Dedifferentiated amniotic fluid mesenchymal stem cell (primary cell): ENCODE results near the gene CTSE.

Experiments
- DNase-seq: peaks from one replicate; pipeline ENCODE4 v3.0.0-alpha.2; 2016; ENCODE audit errors: extremely low spot score

CTSE gene

DNA sequence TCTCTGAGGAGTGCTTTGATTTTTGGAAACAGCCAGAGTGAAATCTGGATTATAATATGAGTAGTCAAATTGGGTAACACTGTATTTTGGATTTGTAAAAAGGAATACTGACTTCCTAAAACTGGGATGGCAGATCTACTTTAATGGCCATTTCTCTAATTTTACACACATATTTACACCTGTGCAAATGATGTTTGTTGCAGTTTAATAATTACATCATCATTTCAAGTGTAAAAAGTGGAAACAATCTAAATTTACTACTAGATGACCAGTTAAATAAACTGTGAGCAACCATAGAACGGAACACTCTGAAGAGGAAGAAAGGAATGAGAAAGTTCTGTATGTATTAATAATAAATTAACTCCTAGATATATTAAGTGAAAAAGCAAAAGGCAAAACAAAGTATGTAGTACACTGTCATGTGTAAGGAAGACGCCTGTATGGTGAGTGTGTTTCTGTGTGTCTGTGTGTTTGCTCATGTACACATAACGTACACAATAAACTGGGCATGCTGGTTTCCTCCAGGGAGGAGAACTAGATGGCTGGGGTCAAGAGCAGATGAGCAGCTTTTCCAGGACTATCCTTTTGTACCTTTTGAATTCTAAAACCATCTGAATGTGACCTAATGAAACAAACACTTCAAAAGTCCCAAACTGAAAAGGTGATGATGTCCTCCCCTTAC, 26.4 kb upstream of the CTSE start:
- no peak for DNase-seq

DNA sequence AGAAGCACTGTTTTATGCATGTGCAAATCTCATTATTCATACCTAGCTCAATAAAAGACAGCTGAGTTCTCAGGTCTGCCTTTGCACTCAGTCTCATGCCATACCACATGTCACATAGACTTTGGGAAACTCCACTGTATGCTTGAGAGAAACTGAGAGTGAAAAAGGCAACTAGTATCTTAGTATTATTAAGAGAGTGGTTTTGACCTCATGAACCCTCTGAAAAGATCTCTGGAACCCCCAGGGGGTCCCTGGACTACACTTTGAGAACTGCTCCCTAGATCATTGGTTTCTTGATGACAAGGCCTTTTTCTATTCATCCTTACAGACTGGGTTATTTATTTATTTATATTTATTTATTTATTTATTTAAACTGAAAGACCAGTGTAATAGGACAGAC, 25.6 kb upstream of the CTSE start:
- no peak for DNase-seq

DNA sequence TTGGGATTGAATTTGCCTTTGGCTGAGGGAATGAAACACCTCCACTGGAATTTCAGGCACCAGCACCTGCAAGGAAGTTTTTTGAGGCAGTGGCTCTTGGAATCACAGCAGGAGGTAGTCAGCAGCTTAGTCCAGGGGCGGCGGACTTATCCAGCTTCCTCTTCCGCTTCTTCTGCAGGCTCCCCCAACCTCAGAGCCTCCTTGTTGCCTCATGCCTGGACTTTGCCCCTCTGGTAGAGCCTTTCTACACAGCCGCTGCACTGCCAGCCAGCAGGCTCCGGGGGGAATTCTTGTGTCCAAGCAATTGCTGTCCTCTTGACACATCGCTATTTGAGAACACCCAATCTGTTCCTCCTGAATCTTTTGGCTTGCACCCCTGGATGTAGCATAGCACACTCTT, 24.9 kb upstream of the CTSE start:
- DNase-seq: no peak

DNA sequence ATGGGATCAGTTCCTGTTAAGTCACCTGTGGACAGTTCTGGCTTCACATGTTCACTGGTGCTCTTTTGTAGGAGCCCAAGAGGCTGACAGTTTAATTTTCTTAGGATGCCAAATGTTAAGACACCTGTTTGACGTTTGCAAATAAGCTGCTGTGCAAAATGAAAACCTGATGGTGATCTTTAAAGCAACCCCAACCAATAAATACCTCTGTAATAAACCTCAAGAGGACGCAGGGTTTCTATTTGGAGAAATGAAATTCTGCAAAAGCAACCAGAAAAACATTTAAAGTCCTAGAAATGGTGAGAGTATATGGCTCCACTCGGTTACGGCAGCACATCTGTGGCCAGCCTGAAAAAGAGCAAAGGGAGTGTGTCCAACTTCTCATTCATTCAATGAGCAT, 23.6 kb upstream of the CTSE start:
- no peak for DNase-seq

DNA sequence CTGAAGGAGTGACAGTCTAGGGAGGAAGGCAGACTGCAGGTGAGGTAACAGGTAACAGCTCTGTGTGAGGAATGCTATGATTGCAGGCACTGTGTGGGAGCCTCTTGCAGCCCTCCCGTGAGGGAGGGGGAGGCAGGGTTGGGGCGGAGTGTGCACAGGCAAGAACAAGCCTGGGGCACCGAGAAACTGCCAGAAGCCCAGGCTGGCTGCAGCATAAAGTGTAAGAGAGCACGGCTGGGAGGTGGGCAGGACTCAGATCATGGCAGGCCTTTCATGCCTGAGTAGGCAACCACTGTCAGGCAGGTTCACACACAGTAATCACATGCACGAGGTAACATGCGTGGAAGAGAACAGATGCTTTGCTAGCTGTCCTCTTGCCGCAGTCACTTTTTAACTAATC, 17.9 kb upstream of the CTSE start:
- DNase-seq: no peak

DNA sequence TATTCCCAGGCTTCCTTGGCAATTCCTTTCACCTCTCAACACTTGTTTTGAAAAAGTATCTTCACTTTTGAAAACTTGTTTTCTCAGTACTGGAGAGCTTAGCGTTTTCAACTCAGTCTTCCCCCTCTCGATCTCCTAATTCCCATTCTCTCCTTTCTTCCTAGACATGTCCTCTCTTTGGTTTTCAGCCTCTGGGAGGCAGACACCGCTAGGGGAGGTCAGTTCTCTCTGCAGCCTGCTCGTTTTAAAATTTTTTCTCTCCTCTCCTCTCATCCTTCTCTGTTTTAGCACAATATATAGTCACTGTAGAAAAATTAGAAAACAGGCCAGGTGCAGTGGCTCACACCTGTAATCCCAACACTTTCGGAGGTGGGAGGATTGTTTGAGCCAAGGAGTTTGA, 16.6 kb upstream of the CTSE start:
- no peak for DNase-seq

DNA sequence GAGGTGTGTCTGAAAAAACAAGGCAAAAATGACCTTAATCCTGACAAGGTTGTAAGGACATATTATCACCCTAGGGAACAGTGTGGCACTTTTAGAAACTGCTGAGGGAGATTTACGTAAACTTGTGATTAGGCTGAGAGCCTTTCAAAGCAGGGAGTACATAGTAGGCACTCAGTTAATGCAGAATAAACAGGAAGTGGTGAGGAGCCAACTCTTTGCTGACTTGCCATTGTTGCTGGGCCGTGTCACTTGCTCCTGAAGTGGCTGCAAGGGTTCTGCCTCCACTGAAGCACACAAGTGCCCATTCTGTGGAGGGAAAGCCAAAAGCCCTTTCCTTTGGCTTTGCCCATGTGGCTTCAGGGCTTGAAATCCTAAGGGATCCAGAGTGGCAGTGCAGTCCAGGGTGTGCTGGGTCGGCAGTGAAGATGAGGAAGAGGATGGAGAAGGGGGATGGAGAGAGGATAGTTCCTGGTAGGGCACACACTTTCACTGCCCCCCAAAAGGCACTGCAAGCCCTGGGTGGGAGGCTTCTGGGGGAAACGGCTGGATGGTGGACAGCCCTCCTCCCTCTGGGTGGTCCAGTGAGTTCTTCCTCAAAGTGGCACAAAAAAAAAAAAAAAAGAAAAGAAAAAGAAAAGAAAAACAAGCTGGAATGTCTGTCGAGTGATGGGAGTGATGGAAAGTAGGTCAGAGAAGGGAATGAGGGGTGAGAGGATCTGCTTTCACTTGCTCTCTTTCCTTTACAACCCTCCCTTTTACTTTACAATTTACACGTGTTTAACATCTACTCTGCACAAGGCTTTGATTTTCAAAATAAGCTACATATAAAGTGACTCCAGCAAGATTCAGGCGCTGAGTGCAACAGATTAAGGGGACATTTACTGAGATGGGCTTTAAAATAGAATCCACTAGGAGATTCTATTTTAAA, 15.6 kb upstream of the CTSE start:
- no peak for DNase-seq

DNA sequence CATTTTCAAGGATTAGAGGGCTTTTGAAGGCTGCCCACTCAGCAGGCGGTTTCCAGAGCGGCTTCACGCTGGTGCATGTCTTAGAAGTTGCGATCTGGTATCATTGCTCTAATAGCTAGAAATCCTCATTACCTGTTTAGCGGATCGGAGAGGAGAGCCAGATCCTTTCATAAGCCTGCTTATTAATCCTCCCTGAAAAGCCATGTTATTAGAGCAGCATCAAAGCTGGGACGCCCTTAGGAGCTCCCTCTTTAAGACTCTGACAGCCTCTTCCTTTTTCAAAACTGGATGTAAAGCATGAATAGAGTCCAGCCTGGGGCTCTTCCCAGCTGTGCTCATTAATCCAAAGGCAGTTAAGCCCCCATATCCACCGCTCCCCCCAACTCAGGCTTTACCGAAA, 13.9 kb upstream of the CTSE start:
- DNase-seq: no peak

DNA sequence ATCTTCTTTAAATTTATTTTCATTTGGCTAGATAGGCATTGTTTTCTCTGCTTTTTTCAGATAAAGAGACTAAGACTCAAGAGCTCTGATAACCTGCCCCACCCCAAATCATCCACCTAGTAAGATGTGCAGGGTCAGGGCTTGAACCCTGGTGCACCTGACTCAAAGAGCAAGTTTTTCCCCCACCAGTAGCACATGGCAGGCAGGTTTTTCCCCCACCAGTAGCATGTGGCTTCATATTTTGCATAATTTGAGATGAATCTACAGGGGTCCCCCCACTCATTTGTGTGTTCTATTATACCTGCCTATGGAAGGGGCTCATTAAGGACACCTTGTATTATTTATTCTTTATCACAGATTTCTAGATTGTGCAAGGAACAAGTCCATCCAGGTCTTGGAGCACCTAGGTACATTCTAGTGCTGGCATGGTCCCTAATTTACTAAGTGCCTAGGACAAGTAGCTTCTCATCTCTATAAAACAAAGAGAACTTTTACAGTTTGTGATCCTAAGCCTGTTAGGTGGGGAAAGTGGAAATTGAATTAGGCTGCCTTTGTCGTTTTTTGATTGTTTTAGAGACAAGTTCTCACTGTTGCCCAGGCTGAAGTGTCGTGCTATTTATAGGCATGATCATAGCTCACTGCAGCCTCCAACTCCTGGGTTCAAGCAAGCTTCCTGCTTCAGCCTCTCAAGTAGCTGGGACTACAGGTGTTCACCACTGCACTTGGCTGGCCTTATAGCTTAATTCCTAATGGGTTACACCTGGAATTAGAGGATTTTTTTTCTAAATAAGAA, 13.2 kb upstream of the CTSE start:
- DNase-seq: no peak

DNA sequence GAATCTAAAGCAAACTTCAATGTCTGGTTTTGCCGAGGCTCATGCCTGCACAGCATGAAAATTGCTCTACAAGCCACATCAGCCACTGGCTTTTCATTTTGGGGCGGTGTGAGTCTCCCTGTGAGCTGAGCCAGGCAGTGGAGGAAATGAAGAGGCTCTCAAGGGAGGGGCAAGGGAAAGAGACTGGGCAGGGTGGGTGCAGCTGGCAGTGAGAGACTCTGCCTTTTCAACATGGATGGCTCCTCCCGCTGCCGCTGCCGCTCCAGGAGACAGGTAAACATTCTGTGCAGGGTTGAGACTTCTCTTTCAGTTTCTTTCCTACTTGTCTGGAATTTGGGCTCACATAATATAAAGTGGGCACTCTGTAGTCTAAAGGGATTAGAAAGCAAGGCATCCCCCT, 11.3 kb upstream of the CTSE start:
- no peak for DNase-seq

DNA sequence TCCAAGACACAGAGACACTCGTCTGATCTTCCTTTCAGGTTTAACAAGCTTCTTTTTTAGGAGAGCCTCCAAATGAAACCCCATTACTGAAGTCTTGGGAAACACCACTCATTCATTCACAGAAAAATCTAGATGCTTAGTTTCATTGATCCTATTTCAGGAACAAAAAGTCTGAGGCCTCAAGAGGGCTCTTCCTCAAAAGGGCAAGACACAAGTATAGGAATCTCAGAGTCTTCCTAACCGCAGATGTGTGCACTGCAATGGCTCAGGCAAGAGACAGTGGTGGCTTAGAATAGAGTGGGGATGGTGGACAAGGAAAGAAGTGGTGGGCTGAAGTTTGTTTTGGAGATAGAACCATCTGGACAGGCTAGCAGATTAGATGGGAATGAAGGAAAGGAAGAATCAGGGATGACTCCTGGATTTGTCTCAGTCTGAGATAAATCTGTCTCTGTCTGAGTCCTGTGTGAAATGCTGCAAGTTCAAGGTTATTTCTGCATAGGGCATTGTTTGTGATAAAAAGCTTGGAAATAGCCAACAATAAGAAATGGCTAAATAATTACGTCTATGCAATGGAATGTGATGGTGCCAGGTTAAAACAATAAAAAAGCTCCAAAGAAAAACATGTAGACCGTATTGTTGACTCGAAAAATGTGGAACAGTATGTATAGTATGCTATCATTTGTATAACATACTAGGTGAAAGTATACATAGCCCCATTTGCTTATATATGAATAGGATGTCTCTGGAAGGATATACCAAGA, 8.9 kb upstream of the CTSE start:
- no peak for DNase-seq

DNA sequence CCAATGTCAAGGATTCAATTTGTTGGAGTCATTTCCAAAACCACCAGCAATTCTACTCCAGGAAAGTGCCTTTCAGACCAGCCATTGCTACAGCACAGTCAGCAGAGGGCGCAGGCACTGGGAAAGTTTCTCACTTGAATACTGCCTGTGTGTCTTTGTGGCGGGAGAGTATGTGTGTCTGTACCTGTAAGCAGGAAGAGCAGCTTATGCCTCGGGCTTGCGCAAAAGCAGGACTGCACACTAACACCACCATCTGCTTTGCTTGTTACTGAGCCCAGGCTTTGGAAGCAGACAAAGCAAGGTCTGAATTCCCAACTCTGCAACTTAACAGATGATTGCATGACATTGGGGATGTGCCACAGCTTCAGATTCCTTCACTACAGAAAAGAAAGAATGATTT, 7.0 kb upstream of the CTSE start:
- peak; percentile 52 for DNase-seq

DNA sequence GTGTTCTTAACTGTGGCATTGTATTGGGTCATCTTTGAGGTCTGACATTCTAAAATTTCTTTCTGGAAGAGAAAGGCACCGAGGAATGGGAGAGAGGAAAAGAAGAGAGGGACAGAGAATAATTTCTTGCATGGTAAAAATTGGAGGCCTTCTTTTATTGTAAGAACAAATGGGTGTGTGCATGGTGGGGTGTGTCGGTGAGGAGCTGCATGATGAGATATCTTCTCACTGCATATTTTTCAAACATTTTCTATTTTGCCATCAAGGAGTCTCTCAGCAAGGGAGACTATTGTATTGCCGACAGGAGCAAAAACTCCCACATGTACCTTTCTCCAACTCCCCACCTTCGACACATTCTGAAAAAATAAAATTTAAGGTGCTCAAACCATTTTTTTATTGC, 6.5 kb upstream of the CTSE start:
- DNase-seq: no peak

DNA sequence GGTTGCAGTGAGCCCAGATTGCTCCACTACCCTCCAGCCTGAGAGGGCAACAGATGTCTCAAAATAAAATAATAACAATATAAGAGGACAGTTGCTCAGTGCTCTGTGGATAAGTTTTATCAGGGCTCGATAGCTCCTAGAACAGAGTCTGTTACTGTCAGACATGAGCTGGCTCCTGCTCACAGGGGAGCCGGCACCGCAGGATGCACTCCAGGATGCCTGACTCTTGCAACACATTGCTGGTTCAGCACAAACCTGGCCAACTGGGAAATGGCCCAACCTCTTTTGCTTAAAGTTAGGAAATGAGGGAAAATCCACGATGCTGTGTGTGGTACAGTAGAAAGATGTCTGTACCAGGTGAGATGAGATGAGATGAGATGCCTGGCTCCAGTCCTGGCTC, 5.8 kb upstream of the CTSE start:
- no peak for DNase-seq

DNA sequence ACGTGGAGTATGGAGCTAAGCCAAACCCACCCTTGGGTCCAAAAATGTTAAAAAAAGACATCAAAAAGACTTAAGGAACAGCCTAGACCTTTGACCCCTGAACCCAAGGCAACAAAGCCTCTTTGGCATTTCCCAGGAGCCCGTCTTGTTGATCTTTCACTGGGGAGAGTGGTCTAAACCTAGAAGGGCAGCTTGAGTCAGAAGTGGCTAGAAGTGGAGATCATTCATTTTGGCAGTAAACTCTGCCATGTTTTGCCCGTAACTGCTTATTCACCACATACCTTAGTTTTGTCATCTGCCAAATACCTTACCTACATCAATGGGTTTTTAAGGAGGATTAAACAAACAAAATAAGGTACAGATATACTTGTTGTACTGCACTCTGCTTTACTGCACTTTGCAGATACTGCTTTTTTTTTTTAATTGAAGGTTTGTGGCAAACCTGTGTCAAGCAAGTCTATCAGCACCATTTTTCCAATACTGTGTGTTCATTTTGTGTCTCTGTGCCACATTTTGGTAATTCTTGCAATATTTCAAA, 1.7 kb upstream of the CTSE start:
- DNase-seq: no peak

DNA sequence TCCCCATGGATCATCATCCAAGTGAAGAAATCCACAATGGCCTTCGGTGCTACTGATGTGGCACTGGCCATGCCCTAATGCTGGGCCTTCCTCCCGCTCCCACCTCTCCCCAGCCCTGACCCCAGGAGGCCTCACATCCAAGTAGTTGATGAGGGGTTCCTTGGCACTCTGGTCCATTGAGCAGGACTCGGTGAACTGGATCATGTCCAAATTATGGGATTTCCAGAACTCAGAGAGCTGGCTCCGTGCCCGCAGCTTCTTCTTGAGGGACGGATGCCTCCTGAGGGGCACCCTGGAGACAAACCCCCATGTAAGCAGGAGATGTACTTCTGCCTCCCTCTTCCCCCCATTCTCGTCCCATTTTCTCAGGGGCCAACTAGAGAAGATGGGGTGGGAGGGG, 929 bp downstream of the CTSE start:
- no peak for DNase-seq

DNA sequence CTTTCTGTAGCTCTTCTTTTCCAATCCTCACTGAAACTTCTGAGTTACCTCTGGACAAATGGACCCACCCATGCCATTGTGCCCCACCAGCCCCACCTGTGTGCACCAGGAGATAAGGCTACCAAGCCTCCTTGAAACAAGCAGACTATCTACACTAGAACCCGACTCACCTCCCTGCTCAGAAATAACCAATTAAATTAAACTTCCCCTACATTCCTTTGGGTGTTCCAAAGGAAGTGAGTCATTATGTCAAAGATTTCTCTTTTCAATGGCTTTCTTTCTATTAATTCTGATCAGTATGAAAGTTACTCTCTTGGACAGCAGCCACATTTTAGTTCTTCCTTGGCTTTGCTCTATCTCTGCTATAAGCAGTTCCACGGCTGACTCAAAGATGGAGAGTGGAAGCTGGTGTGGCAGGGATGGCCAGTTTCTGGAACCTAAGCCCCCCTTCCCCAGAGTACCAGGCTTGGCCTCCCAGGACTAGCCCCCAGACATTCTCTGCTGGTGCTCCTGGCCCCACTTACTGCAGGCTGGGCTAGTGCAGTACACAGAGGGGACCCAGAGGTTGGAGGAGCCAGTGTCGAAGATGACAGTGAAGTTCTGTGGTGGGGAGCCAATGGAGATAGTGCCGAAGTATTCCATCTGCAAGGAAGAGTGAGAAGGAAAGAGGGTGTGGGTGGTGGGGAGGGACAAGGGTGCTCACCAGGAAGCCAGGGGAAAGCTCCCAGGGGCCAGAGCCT, 1.9 kb downstream of the CTSE start:
- no peak for DNase-seq

DNA sequence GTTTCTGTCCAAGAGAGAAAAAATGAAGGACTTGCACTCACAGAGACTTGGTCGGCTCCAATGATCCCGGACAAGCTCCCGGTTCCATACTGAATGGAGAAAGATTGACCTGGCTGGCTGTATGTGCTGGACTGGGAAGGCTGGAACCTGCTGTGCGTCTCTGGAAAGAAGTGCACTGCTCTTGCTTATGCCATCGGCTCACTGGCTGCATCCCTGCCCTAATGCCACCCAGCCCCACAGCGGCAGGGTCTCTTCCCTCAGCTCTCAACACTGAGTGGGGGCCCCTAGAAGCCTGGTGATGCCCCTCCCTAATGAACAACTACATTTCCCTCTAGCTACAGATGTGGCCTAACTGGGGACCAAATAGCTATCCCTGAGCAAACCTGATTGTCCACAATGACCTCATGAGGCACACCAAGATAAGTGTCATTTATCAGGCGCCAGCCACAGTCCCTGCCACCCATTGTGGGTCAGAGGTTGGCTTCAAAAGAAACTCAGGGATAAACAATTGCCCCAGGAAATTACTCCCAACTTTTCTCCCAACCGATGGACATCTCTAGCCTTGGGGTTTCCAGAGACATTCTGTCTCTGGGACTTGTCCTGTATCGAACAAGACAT, 2.6 kb downstream of the CTSE start:
- no peak for DNase-seq

DNA sequence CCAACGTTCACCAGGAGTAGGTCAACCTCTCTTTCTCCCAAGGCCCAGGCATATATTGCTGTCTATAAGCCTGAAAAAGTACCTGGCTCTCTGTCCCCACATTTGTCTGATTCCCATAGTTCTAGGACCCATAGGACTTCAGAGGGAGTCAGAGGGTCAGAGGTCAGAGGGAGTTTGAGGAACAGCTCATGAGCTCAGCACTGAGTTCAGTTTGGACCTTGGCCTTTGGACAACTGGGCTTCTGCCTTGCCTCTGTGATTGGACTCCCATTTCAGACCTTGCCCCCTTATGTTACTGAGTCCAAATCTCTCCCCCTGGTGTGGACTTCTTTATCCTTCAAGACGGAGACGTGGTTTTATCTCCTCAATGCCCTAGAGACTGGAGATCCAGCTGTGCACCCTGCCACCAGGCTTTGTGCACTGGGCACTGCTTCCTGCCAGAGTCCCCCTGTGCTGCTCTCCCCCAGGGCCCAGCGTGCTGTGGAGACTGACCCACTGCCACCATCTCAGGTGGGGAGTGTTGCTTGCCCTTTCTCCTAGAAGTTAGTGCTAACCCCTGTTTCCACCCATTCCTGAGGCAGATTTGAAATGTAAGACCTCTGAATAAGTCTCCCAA, 3.2 kb downstream of the CTSE start:
- no peak for DNase-seq

DNA sequence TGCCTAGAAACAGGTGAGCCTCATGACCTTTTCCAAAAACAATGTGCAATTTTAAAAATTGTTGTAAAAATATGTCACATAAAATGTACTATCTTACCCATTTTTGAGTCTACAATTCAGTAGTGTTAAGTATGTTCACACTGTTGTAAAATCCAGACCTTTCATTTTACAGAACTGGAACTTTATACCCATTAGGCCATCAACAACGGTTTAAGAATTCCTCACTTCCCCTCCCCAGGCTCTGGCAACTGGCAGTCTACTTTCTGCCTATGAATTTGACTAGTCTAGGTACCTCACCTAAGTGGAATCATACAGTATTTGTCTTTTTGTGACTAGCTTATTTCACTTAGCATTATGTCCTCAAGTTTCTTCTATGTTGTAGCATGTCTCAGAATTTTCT, 8.6 kb downstream of the CTSE start:
- no peak for DNase-seq
